Heart left ventricle (tissue), 16 donors: ENCODE results near the gene POLR1F. TPM values are rescaled to one million over a fixed set of nuclear protein-coding genes. Genes with fewer than 3 reads are reported as not detected.

Experiments used
- ATAC-seq, 4 donors: fragments of 200-7000 bp; cut with Tn5 transposase; one replicate each; pipeline ENCODE4 v1.9.1; 2020 to 2022; ENCODE audit warnings: moderate library complexity in 4 of 4, mild to moderate bottlenecking in 3 of 4, moderate number of reproducible peaks in 1 of 4
- DNase-seq, 5 donors: peaks; one replicate each; pipeline ENCODE4 v3.0.0-alpha.2; 2020
- H3K27ac ChIP-seq, 12 donors: fragments of 200-600 bp; sonication (generic) in 4 of 12; one replicate each; pipeline versions ENCODE4 v1.5.0 to v1.8.0; 2016 to 2022; ENCODE audit warnings: mild to moderate bottlenecking in 2 of 12
- H3K27me3 ChIP-seq, 9 donors: fragments of 200-600 bp; sonication (generic) in 2 of 9; one replicate each; pipeline versions ENCODE4 v1.5.1 to v1.8.0; 2016 to 2022; ENCODE audit warnings: mild to moderate bottlenecking in 3 of 9
- H3K36me3 ChIP-seq, 9 donors: fragments of 200-600 bp; sonication (generic) in 2 of 9; one replicate each; pipeline versions ENCODE4 v1.5.0 to v1.8.0; 2018 to 2022; ENCODE audit warnings: mild to moderate bottlenecking in 2 of 9
- H3K4me1 ChIP-seq, 12 donors: fragments of 200-600 bp; sonication (generic) in 4 of 12; one replicate each; pipeline versions ENCODE4 v1.5.0 to v1.8.0; 2016 to 2022; ENCODE audit warnings: mild to moderate bottlenecking in 3 of 12
- H3K4me3 ChIP-seq, 12 donors: fragments of 200-600 bp; sonication (generic) in 4 of 12; one replicate each; pipeline versions ENCODE4 v1.5.0 to v1.8.0; 2017 to 2022; ENCODE audit warnings: mild to moderate bottlenecking in 9 of 12, moderate library complexity in 4 of 12
- H3K9me3 ChIP-seq, 12 donors: fragments of 200-600 bp; sonication (generic) in 4 of 12; one replicate each; pipeline versions ENCODE4 v1.5.0 to v1.8.0; 2016 to 2022; ENCODE audit warnings: mild to moderate bottlenecking in 1 of 12
- CTCF ChIP-seq, 12 donors: fragments of 200-600 bp; sonication (generic) in 4 of 12; IDR thresholded peaks; one replicate each; pipeline versions ENCODE4 v1.5.0 to v1.8.0; 2018 to 2022; ENCODE audit warnings: antibody characterized with exemption in 12 of 12, mild to moderate bottlenecking in 5 of 12
- POLR2A ChIP-seq, 2 donors: fragments of 450-650 bp; IDR thresholded peaks; one replicate each; pipeline ENCODE4 v1.6.1; 2017; ENCODE audit warnings: antibody characterized with exemption in 2 of 2, mild to moderate bottlenecking in 2 of 2, moderate library complexity in 2 of 2
- WGBS, 4 donors: extraction: QIAGEN DNeasy Blood & Tissue Kit in 2 of 4; methylation state at CpG; one replicate each; pipeline versions ENCODE4 v1.1.5 to v1.1.7; 2013 to 2018; 5-methylcytosine and 5-hydroxymethylcytosine counted together
- intact Hi-C, 10 donors: fragments of 100-400 bp; cut with DNase I; formaldehyde crosslinking; loops; one replicate each; pipeline versions ENCODE4 v1.11.1 to v1.14.2; 2022
- microRNA-seq, 4 donors: library from miRNA; unstranded; fragments of <30 nt; microRNA quantifications; one replicate each; pipeline versions ENCODE4 to v1.2.0, GENCODE V29; 2017 to 2020
- polyA plus RNA-seq, 2 donors: library from polyadenylated mRNA; stranded (reverse); fragments of 200-250 nt; gene quantifications; one replicate each; pipeline ENCODE4 v1.2.3, GENCODE V29; 2013
- total RNA-seq, 9 donors: library from RNA; depleted of rRNA in 2 of 9; stranded (reverse); fragments of >200 nt in 2 of 9; fragmentation: NEBNext Ultra II Directional in 3 of 9; extraction: Animal tissue kit (Norgen Biotek cat#: 25700) in 3 of 9; gene quantifications; one replicate each; pipeline versions ENCODE4 v1.1.0 to v1.2.4, GENCODE V29; 2016 to 2023
- donor health status: ischemic (EF 13 %, LVEDD 7.1; RV severe dilation, severe dysfunction).
- donor health status: healthy with polysubstance abuse.
- donor health status: DM: no; HTN: yes; CAD: no.
- donor health status: DM: no; HTN: no; CAD: no.
- donor health status: ischemic (EF 25% LVEDD 6.9; RV normal size, moderate dysfunction).
- donor health status: ischemic (EF 25% LVEDD 5.7; RV mildly dilated, moderate dysfunction).
- donor health status: healthy.
- donor health status: DM: yes; HTN: yes; CAD: no.
- donor health status: ischemic (EF 35%, LVEDD 5.7; RV mildly dilated, moderate dysfunction).
- donor health status: nonischemic (EF 11% LVEDD 7.7; RV severe dilation, severe dysfunction).
- donor health status: DM: yes; HTN: yes; CAD: no.
- donor health status: PGD.
- donor health status: ischemic (EF 29% LVEDD 5.4; RV normal size, mild dysfunction).
- donor health status: nonischemic (EF 23%, LVEDD 6.1; RV moderate dilation, normal function).

Gene POLR1F
- total and polyA plus RNA-seq, 11 donors = 4.6 to 12.4 (median 10.3) TPM

DNA sequence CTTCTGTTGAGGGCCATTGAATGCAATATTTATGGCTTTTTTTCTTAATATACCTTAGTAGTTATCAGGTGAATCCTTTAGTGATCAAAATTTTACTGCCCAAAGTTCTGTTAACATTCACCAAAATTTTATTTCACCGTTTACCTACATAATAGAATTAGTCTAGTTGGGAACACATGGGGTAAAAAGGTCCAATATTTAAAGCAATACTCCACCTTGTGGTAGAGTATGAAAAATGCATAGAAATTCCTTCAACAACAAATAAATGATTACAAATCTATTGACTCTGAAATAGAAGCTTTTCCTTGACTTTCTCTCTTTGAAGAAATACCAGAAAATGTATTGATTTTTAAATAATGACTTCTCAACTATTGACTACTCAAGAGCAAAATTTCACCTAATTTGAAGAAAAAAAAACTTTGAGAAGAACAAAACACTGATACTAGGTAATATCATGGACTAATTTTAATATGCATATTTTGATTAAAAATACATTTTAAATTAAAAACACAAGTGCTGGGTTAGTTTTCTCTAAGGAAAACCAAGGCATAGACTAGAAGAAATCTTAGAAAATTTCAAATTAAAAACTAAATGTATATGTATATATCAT is 43.3 kb downstream of the POLR1F start:
- intact Hi-C loops = loop anchor here in 6 of 10 donors (5.0 to 10.0 kb wide), 6 partner anchors 541 to 1991 kb away; no protein-coding TSS in a partner anchor
- Histone ChIP-seq H3K4me3 (no peak overlapping the region), H3K9me3 (no peaks in the 10 kb centered on the region), H3K36me3 (no peaks in the 10 kb centered on the region), H3K27me3 (peaks cover 0 to 2% (median 0%) of the 10 kb centered on the region in 9 donors), H3K27ac (no peak overlapping the region), H3K4me1 (no peaks in the 10 kb centered on the region)
- WGBS, 4 donors = 4 to 18% (median 5%) methylated on average over 1 of the region's 1 CpG
- TF ChIP-seq CTCF (IDR thresholded peaks at IDR 0.05) (peak; percentile 35 to 70 (median 58)), POLR2A (IDR thresholded peaks at IDR 0.05) (no peak)
- DNase-seq (no peak), ATAC-seq (no peak)

GRCh38 chr7:19663816-19664462 is 44.9 kb downstream of the POLR1F start:
- Histone ChIP-seq H3K4me1 (no peaks in the 10 kb centered on the region), H3K4me3 (no peak overlapping the region), H3K9me3 (no peaks in the 10 kb centered on the region), H3K27ac (no peak overlapping the region), H3K27me3 (no peaks in the 10 kb centered on the region), H3K36me3 (no peaks in the 10 kb centered on the region)
- no peak for DNase-seq
- WGBS, 4 donors = 37 to 47% (median 42%) methylated on average over 4 of the region's 4 CpGs
- TF ChIP-seq POLR2A (IDR thresholded peaks at IDR 0.05) (no peak), CTCF (IDR thresholded peaks at IDR 0.05) (no peak)
- intact Hi-C loops = loop anchor here in 5 of 10 donors (10.0 kb wide), 5 partner anchors 539 to 1989 kb away; no protein-coding TSS in a partner anchor
- no peak for ATAC-seq

GRCh38 chr7:19648791-19649190 is 60.0 kb downstream of the POLR1F start:
- Histone ChIP-seq H3K27me3 (no peaks in the 10 kb centered on the region), H3K4me1 (no peaks in the 10 kb centered on the region), H3K36me3 (no peaks in the 10 kb centered on the region), H3K9me3 (peaks cover 0 to 37% (median 12%) of the 10 kb centered on the region in 12 donors), H3K27ac (no peak overlapping the region), H3K4me3 (no peak overlapping the region)
- TF ChIP-seq CTCF (IDR thresholded peaks at IDR 0.05) (no peak), POLR2A (IDR thresholded peaks at IDR 0.05) (no peak)
- DNase-seq = no peak
- 41 to 77% (median 68%) methylated on average over 2 of the region's 2 CpGs for WGBS, 4 donors
- ATAC-seq = no peak
- intact Hi-C loops = no loop called here

Small RNAs within 50 kb of the gene (microRNA-seq; reads per million reads assigned to microRNA genes)
- gene MIR3146 = 0 to 1.5 (median 0.36) reads per million in 4 donors

Other genes starting within 250 kb of the POLR1F start
- gene TMEM196, start 64.6 kb upstream of the POLR1F start, total RNA-seq = not detected
- not detected for gene TMEM196, start 64.6 kb upstream of the POLR1F start, polyA plus RNA-seq